PC-9 (cell line): ENCODE results near the gene NLRC3. TPM values are rescaled to one million over a fixed set of nuclear protein-coding genes. Genes with fewer than 3 reads are reported as not detected.

ENCODE experiments used
- BruUV-seq: library from RNA; stranded (reverse); fragments of 400-500 nt; replicated peaks from 2 replicates; lab custom pipeline; 2021; lab: Mats Ljungman, UMichigan
- CTCF ChIA-PET: fragments of 300-600 bp; sonication (Branson Sonifier 250); formaldehyde crosslinking; loops from one replicate; lab custom pipeline; 2022; ENCODE audit warnings: antibody characterized with exemption; lab: Charles Lee
- POLR2A ChIA-PET: fragments of 300-600 bp; sonication (Branson Sonifier 250); formaldehyde crosslinking; loops from one replicate; lab custom pipeline; 2022; ENCODE audit warnings: antibody characterized with exemption; ENCODE audit not compliant: unreplicated experiment; lab: Charles Lee
- DNase-seq, 2 experiments: peaks; one replicate each; pipeline versions ENCODE4 v3.0.0 to v3.0.0-alpha.2; 2015 to 2022; ENCODE audit warnings: mixed read lengths in 1 of 2
- H2AFZ ChIP-seq: fragments of 200-600 bp; sonication (generic); 2 replicates; pipeline ENCODE4 v1.8.1; 2017; ENCODE audit warnings: antibody characterized with exemption
- H3F3A ChIP-seq: fragments of 200-600 bp; sonication (generic); 2 replicates; pipeline ENCODE4 v1.8.1; 2017; ENCODE audit warnings: antibody characterized with exemption, mild to moderate bottlenecking, low read depth; ENCODE audit not compliant: insufficient read depth
- H3K27ac ChIP-seq: fragments of 200-600 bp; sonication (generic); 2 replicates; pipeline ENCODE4 v1.6.1; 2016; ENCODE audit warnings: mixed run types
- H3K27me3 ChIP-seq: fragments of 200-600 bp; sonication (generic); 2 replicates; pipeline ENCODE4 v1.6.1; 2016; ENCODE audit warnings: low read depth, mixed run types; ENCODE audit not compliant: insufficient read depth
- H3K36me3 ChIP-seq: fragments of 200-600 bp; sonication (generic); 2 replicates; pipeline ENCODE4 v1.6.1; 2016; ENCODE audit warnings: low read depth, mixed run types
- H3K4me1 ChIP-seq: fragments of 200-600 bp; sonication (generic); replicated peaks from 2 replicates; pipeline ENCODE4 v1.6.1; 2016; ENCODE audit warnings: mixed run types; ENCODE audit not compliant: insufficient read depth
- H3K4me2 ChIP-seq: fragments of 200-600 bp; sonication (generic); 2 replicates; pipeline ENCODE4 v1.6.1; 2017; ENCODE audit warnings: mixed run types
- H3K4me3 ChIP-seq: fragments of 200-600 bp; sonication (generic); 2 replicates; pipeline ENCODE4 v1.6.1; 2016; ENCODE audit warnings: mixed run types
- H3K79me2 ChIP-seq: fragments of 200-600 bp; sonication (generic); 2 replicates; pipeline ENCODE4 v1.6.1; 2017; ENCODE audit warnings: low read depth, mixed run types
- H3K9me2 ChIP-seq: fragments of 200-600 bp; sonication (generic); 2 replicates; pipeline ENCODE4 v1.8.1; 2017; ENCODE audit warnings: mild to moderate bottlenecking; ENCODE audit not compliant: insufficient read depth
- H3K9me3 ChIP-seq: fragments of 200-600 bp; sonication (generic); 2 replicates; pipeline ENCODE4 v1.8.1; 2016; ENCODE audit warnings: low read depth; ENCODE audit not compliant: insufficient read depth
- H4K20me1 ChIP-seq: fragments of 200-600 bp; sonication (generic); 2 replicates; pipeline ENCODE4 v1.8.1; 2017; ENCODE audit not compliant: insufficient read depth
- CTCF ChIP-seq: fragments of 200-600 bp; sonication (generic); conservative IDR thresholded peaks from 2 replicates; pipeline ENCODE4 v1.6.1; 2017; ENCODE audit warnings: mixed run types, antibody characterized with exemption, mild to moderate bottlenecking, moderate library complexity
- EZH2 ChIP-seq: fragments of 200-600 bp; sonication (generic); IDR thresholded peaks from 2 replicates; pipeline ENCODE4 v1.8.0; 2017; ENCODE audit warnings: antibody characterized with exemption, low read depth
- intact Hi-C: fragments of 100-400 bp; cut with micrococcal nuclease; formaldehyde crosslinking; loops from one replicate; pipeline ENCODE4 v1.10.0; 2022; ENCODE audit not compliant: unreplicated experiment
- total RNA-seq: library from RNA; stranded (reverse); gene quantifications from 2 replicates; pipeline ENCODE4 v1.2.3, GENCODE V29; 2021

The NLRC3 gene
- total RNA-seq, 1 experiment from 2014 or later: not detected

DNA sequence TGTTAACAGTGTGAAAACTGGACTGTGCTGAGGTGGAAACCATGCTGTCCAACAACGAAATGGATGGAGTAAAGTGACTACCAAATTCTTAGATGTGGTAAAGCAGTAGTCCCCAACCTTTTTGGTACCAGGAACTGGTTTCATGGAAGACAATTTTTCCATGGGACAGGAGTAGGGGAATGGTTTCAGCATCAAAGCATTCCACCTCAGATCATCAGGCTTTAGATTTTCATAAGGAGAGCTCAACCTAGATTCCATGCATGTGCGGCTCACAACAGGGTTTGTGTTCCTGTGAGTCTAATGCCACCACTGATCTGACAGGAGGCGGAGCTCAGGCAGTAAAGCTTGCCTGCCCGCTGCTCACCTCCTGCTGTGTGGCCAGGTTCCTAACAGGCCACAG is 22.7 kb upstream of the NLRC3 start:
- Histone ChIP-seq H3K4me2 (no peak overlapping the region), H3K27me3 (no peaks in the 10 kb centered on the region), H3K27ac (no peak overlapping the region), H3K9me2 (no peaks in the 10 kb centered on the region), H4K20me1 (no peaks in the 10 kb centered on the region), H3K36me3 (no peaks in the 10 kb centered on the region), H3K4me3 (no peak overlapping the region), H3K4me1 (no peaks in the 10 kb centered on the region), H2AFZ (no peak overlapping the region), H3K79me2 (no peaks in the 10 kb centered on the region), H3F3A (no peaks in the 10 kb centered on the region), H3K9me3 (no peaks in the 10 kb centered on the region)
- no TSS peak for BruUV-seq
- no peak for TF ChIP-seq CTCF
- TF ChIP-seq EZH2: no peak
- ChIA-PET CTCF (no interaction called here), POLR2A (no interaction called here)
- no peak for DNase-seq
- intact Hi-C loops: no loop called here

GRCh38 chr16:3599121-3599520 is 21.9 kb upstream of the NLRC3 start:
- Histone ChIP-seq H3K9me3 (no peaks in the 10 kb centered on the region), H4K20me1 (no peaks in the 10 kb centered on the region), H3K4me3 (no peak overlapping the region), H3K4me1 (no peaks in the 10 kb centered on the region), H3K27ac (no peak overlapping the region), H3K79me2 (no peaks in the 10 kb centered on the region), H3K27me3 (no peaks in the 10 kb centered on the region), H2AFZ (no peak overlapping the region), H3F3A (no peaks in the 10 kb centered on the region), H3K4me2 (no peak overlapping the region), H3K36me3 (no peaks in the 10 kb centered on the region), H3K9me2 (no peaks in the 10 kb centered on the region)
- CTCF ChIA-PET: interaction anchor here (0.6 kb wide), 1 partner anchor 178 kb away, joined by 3 read pairs; no protein-coding TSS in a partner anchor
- no peak for TF ChIP-seq CTCF
- no peak for TF ChIP-seq EZH2
- no peak for DNase-seq
- POLR2A ChIA-PET: no interaction called here
- no TSS peak for BruUV-seq
- intact Hi-C loops: no loop called here

- Histone ChIP-seq H4K20me1 (no peaks in the 10 kb centered on the region), H3K9me3 (no peaks in the 10 kb centered on the region), H3K4me2 (no peak overlapping the region), H3K4me1 (no peaks in the 10 kb centered on the region), H3K36me3 (no peaks in the 10 kb centered on the region), H3K27me3 (no peaks in the 10 kb centered on the region), H2AFZ (no peak overlapping the region), H3K9me2 (no peaks in the 10 kb centered on the region), H3F3A (no peaks in the 10 kb centered on the region), H3K27ac (no peak overlapping the region), H3K4me3 (no peak overlapping the region), H3K79me2 (no peaks in the 10 kb centered on the region)
- TF ChIP-seq CTCF: no peak
- TF ChIP-seq EZH2: no peak
- CTCF ChIA-PET: no interaction called here
- DNase-seq: no peak
- POLR2A ChIA-PET: no interaction called here
- no TSS peak for BruUV-seq
- intact Hi-C loops: no loop called here
These were observed 21.0 kb upstream of the NLRC3 start for GRCh38 chr16:3598236-3598635.
